Mammary epithelial cell (primary cell): ENCODE data around the gene IFI35.
"Not testable (repeated sequence)": the region's sequence is repeated elsewhere in the genome, so short reads cannot be mapped to it uniquely, and the experiment has no call there.

Source experiments
- CTCF ChIP-seq, 2 donors: IDR thresholded peaks in 1 of 2; conservative IDR thresholded peaks in 1 of 2; 2 replicates each; pipeline ENCODE4 v1.5.1; 2011 to 2012; ENCODE audit warnings: inconsistent platforms in 2 of 2, low read length in 2 of 2, mild to moderate bottlenecking in 2 of 2, control low read depth in 1 of 2, low read depth in 1 of 2; ENCODE audit not compliant: insufficient read depth in 1 of 2; ENCODE audit errors: extremely low read depth in 1 of 2
- EZH2 ChIP-seq: IDR thresholded peaks from 2 replicates; pipeline ENCODE4 v1.6.1; 2012; ENCODE audit warnings: low read length, inconsistent platforms, borderline replicate concordance

GRCh38 chr17:42975701-42976100 lies 30.9 kb upstream of the IFI35 start:
- TF ChIP-seq CTCF (conservative IDR thresholded peaks at IDR 0.05 in 1 of 2, IDR thresholded peaks at IDR 0.05 in 1 of 2; ENCODE audit: extremely low read depth in 1 of 2, insufficient read depth in 1 of 2, low read depth in 1 of 2, low read length in 2 of 2); EZH2: not testable (repeated sequence)
